HG03175 (cell line): ENCODE data around the gene FNDC3B.
"Not testable (repeated sequence)": the region's sequence is repeated elsewhere in the genome, so short reads cannot be mapped to it uniquely, and the experiment has no call there.

Experiments used
- ATAC-seq: cut with Tn5 transposase; IDR thresholded peaks from one replicate; pipeline ENCODE4 v1.9.1; 2021; ENCODE audit warnings: mild to moderate bottlenecking, moderate library complexity; ENCODE audit not compliant: unreplicated experiment

Gene FNDC3B

GRCh38 chr3:172030181-172030580 lies 9.2 kb upstream of the FNDC3B start:
- ATAC-seq: no peak

GRCh38 chr3:172031996-172032395 lies 7.4 kb upstream of the FNDC3B start:
- ATAC-seq: no peak

- ATAC-seq: no peak
Measured at GRCh38 chr3:172033396-172033795, 6.0 kb upstream of the FNDC3B start.

- no peak for ATAC-seq
Measured at GRCh38 chr3:172034786-172035685, 4.3 kb upstream of the FNDC3B start.

GRCh38 chr3:172036541-172037215 lies 2.7 kb upstream of the FNDC3B start:
- ATAC-seq: no peak

GRCh38 chr3:172038798-172039435 lies 461 bp upstream of the FNDC3B start:
- ATAC-seq: no peak

GRCh38 chr3:172040078-172040980 lies 951 bp downstream of the FNDC3B start:
- ATAC-seq: peak; percentile 27

- ATAC-seq: no peak
Measured at GRCh38 chr3:172040981-172041963, 1.9 kb downstream of the FNDC3B start.

GRCh38 chr3:172042136-172042662 lies 2.8 kb downstream of the FNDC3B start:
- no peak for ATAC-seq

- ATAC-seq: not testable (repeated sequence)
Measured at GRCh38 chr3:172042663-172043179, 3.3 kb downstream of the FNDC3B start.

GRCh38 chr3:172043233-172043632 lies 3.9 kb downstream of the FNDC3B start:
- no peak for ATAC-seq

- no peak for ATAC-seq
Measured at GRCh38 chr3:172043766-172044165, 4.4 kb downstream of the FNDC3B start.

- no peak for ATAC-seq
Measured at GRCh38 chr3:172044833-172045585, 5.6 kb downstream of the FNDC3B start.

- no peak for ATAC-seq
Measured at GRCh38 chr3:172046268-172046915, 7.0 kb downstream of the FNDC3B start.

GRCh38 chr3:172047567-172048115 lies 8.3 kb downstream of the FNDC3B start:
- no peak for ATAC-seq

GRCh38 chr3:172048599-172048998 lies 9.2 kb downstream of the FNDC3B start:
- no peak for ATAC-seq

- no peak for ATAC-seq
Measured at GRCh38 chr3:172051310-172051956, 12.1 kb downstream of the FNDC3B start.
